Effector CD8-positive, alpha-beta T cell (primary cell): ENCODE data around the gene SNX32.

Experiments used
- DNase-seq: peaks from one replicate; lab custom pipeline; 2025; lab: John Stamatoyannopoulos, UW
- total RNA-seq, 4 experiments: gene quantifications; one replicate each; lab custom pipeline; 2026; lab: John Stamatoyannopoulos, UW

The SNX32 gene
- 0 to 0.85 (median 0.79) reads per million in 4 experiments for total RNA-seq

GRCh38 chr11:65833297-65834030 lies at the start of gene SNX32:
SNX32 (plus strand) TSS chr11:65833963; CDS start chr11:65834066, 103 bp downstream.
- DNase-seq = peak; percentile 91

GRCh38 chr11:65785319-65786007 lies 48.3 kb upstream of the SNX32 start:
- no peak for DNase-seq

GRCh38 chr11:65786008-65786785 lies 47.6 kb upstream of the SNX32 start:
- DNase-seq = no peak

- no peak for DNase-seq
Measured at GRCh38 chr11:65786786-65787636, 46.8 kb upstream of the SNX32 start, which contains the start of gene OVOL1. OVOL1 (plus strand) TSS chr11:65787063; CDS start chr11:65787374, 311 bp downstream.

- no peak for DNase-seq
Measured at GRCh38 chr11:65787649-65788622, 45.8 kb upstream of the SNX32 start.

GRCh38 chr11:65788821-65789220 lies 44.9 kb upstream of the SNX32 start:
- no peak for DNase-seq

- DNase-seq = no peak
Measured at GRCh38 chr11:65789230-65790103, 44.3 kb upstream of the SNX32 start.

- no peak for DNase-seq
Measured at GRCh38 chr11:65790104-65790901, 43.5 kb upstream of the SNX32 start.

- no peak for DNase-seq
Measured at GRCh38 chr11:65790902-65791650, 42.7 kb upstream of the SNX32 start.

- DNase-seq = no peak
Measured at GRCh38 chr11:65791719-65792213, 42.0 kb upstream of the SNX32 start.

GRCh38 chr11:65792456-65792855 lies 41.3 kb upstream of the SNX32 start:
- DNase-seq = no peak

GRCh38 chr11:65793144-65793581 lies 40.6 kb upstream of the SNX32 start:
- no peak for DNase-seq

- no peak for DNase-seq
Measured at GRCh38 chr11:65793625-65794400, 40.0 kb upstream of the SNX32 start.

- no peak for DNase-seq
Measured at GRCh38 chr11:65794570-65795510, 38.9 kb upstream of the SNX32 start.
